Tibial nerve (tissue), 4 donors: Measurements from ENCODE around the gene HAVCR1. TPM values are rescaled to one million over a fixed set of nuclear protein-coding genes. Genes with fewer than 3 reads are reported as not detected.
"Not testable (repeated sequence)": the region's sequence is repeated elsewhere in the genome, so short reads cannot be mapped to it uniquely, and the experiment has no call there.

Experiments used
- DNase-seq, 2 donors: peaks; one replicate each; pipeline ENCODE4 v3.0.0-alpha.2; 2019; ENCODE audit warnings: low spot score in 2 of 2
- H3K27ac ChIP-seq, 4 donors: fragments of 200-600 bp; sonication (generic) in 3 of 4; one replicate each; pipeline ENCODE4 v1.5.1; 2017 to 2019; ENCODE audit warnings: mild to moderate bottlenecking in 1 of 4
- H3K27me3 ChIP-seq, 2 donors: fragments of 200-600 bp; sonication (generic) in 1 of 2; one replicate each; pipeline versions ENCODE4 v1.5.1 to v1.6.0; 2017 to 2019
- H3K36me3 ChIP-seq, 3 donors: fragments of 200-600 bp; sonication (generic); one replicate each; pipeline ENCODE4 v1.5.1; 2018 to 2019
- H3K4me1 ChIP-seq, 4 donors: fragments of 200-600 bp; sonication (generic) in 3 of 4; one replicate each; pipeline ENCODE4 v1.5.1; 2017 to 2019
- H3K4me3 ChIP-seq, 4 donors: fragments of 200-600 bp; sonication (generic) in 3 of 4; one replicate each; pipeline ENCODE4 v1.5.1; 2017 to 2019; ENCODE audit warnings: mild to moderate bottlenecking in 1 of 4, moderate library complexity in 1 of 4
- H3K9me3 ChIP-seq, 4 donors: fragments of 200-600 bp; sonication (generic) in 3 of 4; one replicate each; pipeline ENCODE4 v1.5.1; 2017 to 2019
- CTCF ChIP-seq, 5 experiments: fragments of 200-600 bp in 3 of 5; fragments of 450-650 bp in 2 of 5; sonication (generic) in 3 of 5; IDR thresholded peaks; one replicate each; pipeline ENCODE4 v1.5.1; 2016 to 2019; ENCODE audit warnings: antibody characterized with exemption in 5 of 5, mild to moderate bottlenecking in 3 of 5, moderate library complexity in 2 of 5
- EP300 ChIP-seq, 2 donors: sonication (generic); formaldehyde crosslinking; IDR thresholded peaks; one replicate each; pipeline ENCODE4 v1.6.1; 2017; ENCODE audit warnings: antibody characterized with exemption in 2 of 2, mild to moderate bottlenecking in 1 of 2
- POLR2A ChIP-seq, 2 donors: fragments of 450-650 bp; IDR thresholded peaks; one replicate each; pipeline ENCODE4 v1.6.1; 2017; ENCODE audit warnings: antibody characterized with exemption in 2 of 2, mild to moderate bottlenecking in 2 of 2, moderate library complexity in 2 of 2
- WGBS, 2 donors: methylation state at CpG; one replicate each; pipeline ENCODE4 v1.1.5; 2018; 5-methylcytosine and 5-hydroxymethylcytosine counted together
- total RNA-seq, 4 donors: library from RNA; depleted of rRNA; stranded (reverse); fragments of >200 nt; gene quantifications; one replicate each; pipeline ENCODE4 v1.1.0, GENCODE V29; 2016

Gene HAVCR1
- total RNA-seq, 4 donors from 2014 or later, result 0.42 TPM; not detected in 3

- Histone ChIP-seq H3K4me1 (no peaks in the 10 kb centered on the region), H3K4me3 (no peak overlapping the region), H3K36me3 (no peaks in the 10 kb centered on the region), H3K9me3 (no peaks in the 10 kb centered on the region), H3K27me3 (no peaks in the 10 kb centered on the region), H3K27ac (no peak overlapping the region)
- DNase-seq, result no peak
- TF ChIP-seq POLR2A (IDR thresholded peaks at IDR 0.05) (no peak), EP300 (IDR thresholded peaks at IDR 0.05) (no peak), CTCF (IDR thresholded peaks at IDR 0.05) (no peak)
- WGBS, 2 donors, result 74% methylated on average over 5 of the region's 5 CpGs
These were observed 8.9 kb downstream of the HAVCR1 start for GRCh38 chr5:157050050-157050449.

- 23 to 28% methylated on average over 1 of the region's 1 CpG for WGBS, 2 donors
- no peak for DNase-seq
- Histone ChIP-seq H3K4me1 (no peaks in the 10 kb centered on the region), H3K27me3 (no peaks in the 10 kb centered on the region), H3K4me3 (no peak overlapping the region), H3K9me3 (no peaks in the 10 kb centered on the region), H3K27ac (no peak overlapping the region), H3K36me3 (no peaks in the 10 kb centered on the region)
- TF ChIP-seq CTCF (IDR thresholded peaks at IDR 0.05) (no peak), EP300 (IDR thresholded peaks at IDR 0.05) (no peak), POLR2A (IDR thresholded peaks at IDR 0.05) (no peak)
These were observed 9.3 kb downstream of the HAVCR1 start for GRCh38 chr5:157049605-157050004.

- Histone ChIP-seq H3K4me1 (no peaks in the 10 kb centered on the region), H3K27ac (no peak overlapping the region), H3K36me3 (no peaks in the 10 kb centered on the region), H3K9me3 (no peaks in the 10 kb centered on the region), H3K27me3 (no peaks in the 10 kb centered on the region), H3K4me3 (no peak overlapping the region)
- TF ChIP-seq POLR2A (IDR thresholded peaks at IDR 0.05) (no peak), EP300 (IDR thresholded peaks at IDR 0.05) (no peak), CTCF (IDR thresholded peaks at IDR 0.05) (no peak)
- WGBS, 2 donors, result 86 to 92% methylated on average over 5 of the region's 5 CpGs
- DNase-seq, result no peak
These were observed 11.0 kb downstream of the HAVCR1 start for GRCh38 chr5:157047898-157048297.

GRCh38 chr5:157047016-157047415 is 11.9 kb downstream of the HAVCR1 start:
- H3K9me3 ChIP-seq, H3K27me3 ChIP-seq, H3K36me3 ChIP-seq, DNase-seq, H3K4me1 ChIP-seq, H3K4me3 ChIP-seq, H3K27ac ChIP-seq: not testable (repeated sequence)
- 86 to 91% methylated on average over 4 of the region's 4 CpGs for WGBS, 2 donors

GRCh38 chr5:157046041-157046440 is 12.9 kb downstream of the HAVCR1 start:
- Histone ChIP-seq H3K36me3 (no peaks in the 10 kb centered on the region), H3K4me1 (no peaks in the 10 kb centered on the region), H3K27ac (no peak overlapping the region), H3K27me3 (no peaks in the 10 kb centered on the region), H3K4me3 (no peak overlapping the region), H3K9me3 (no peaks in the 10 kb centered on the region)
- TF ChIP-seq EP300 (IDR thresholded peaks at IDR 0.05), result no peak
- no peak for TF ChIP-seq CTCF (IDR thresholded peaks at IDR 0.05)
- no peak for TF ChIP-seq POLR2A (IDR thresholded peaks at IDR 0.05)
- WGBS, 2 donors, result 88 to 94% methylated on average over 3 of the region's 3 CpGs
- DNase-seq, result no peak

- no peak overlapping the region for H3K4me3 ChIP-seq
- no peak overlapping the region for H3K27ac ChIP-seq
- no peak for DNase-seq
- H3K4me1 ChIP-seq, result no peaks in the 10 kb centered on the region
- no peaks in the 10 kb centered on the region for H3K27me3 ChIP-seq
- no peaks in the 10 kb centered on the region for H3K36me3 ChIP-seq
- 49 to 77% methylated on average over 3 of the region's 3 CpGs for WGBS, 2 donors
- no peaks in the 10 kb centered on the region for H3K9me3 ChIP-seq
- TF ChIP-seq CTCF (IDR thresholded peaks at IDR 0.05) (no peak), EP300 (IDR thresholded peaks at IDR 0.05) (no peak), POLR2A (IDR thresholded peaks at IDR 0.05) (no peak)
These were observed 13.3 kb downstream of the HAVCR1 start for GRCh38 chr5:157045601-157046000.
